BE2C (cell line): ENCODE measurements around the gene HIGD1C.

ENCODE experiments used
- DNase-seq: peaks from one replicate; pipeline ENCODE4 v3.0.0-alpha.2; 2020
- H3K27me3 ChIP-seq: fragments of 250-450 bp; sonication (Bioruptor Pico); 2 replicates; pipeline ENCODE4 v1.5.1; 2020; ENCODE audit warnings: mild to moderate bottlenecking
- H3K36me3 ChIP-seq: fragments of 250-450 bp; sonication (Bioruptor Pico); 2 replicates; pipeline ENCODE4 v1.5.1; 2020; ENCODE audit warnings: mild to moderate bottlenecking
- H3K4me1 ChIP-seq: fragments of 250-450 bp; sonication (Bioruptor Pico); 2 replicates; pipeline ENCODE4 v1.5.1; 2020
- H3K4me3 ChIP-seq: 2 replicates; pipeline ENCODE4 v1.5.1; 2011; ENCODE audit warnings: low read depth, low read length
- H3K9me3 ChIP-seq: fragments of 250-450 bp; sonication (Bioruptor Pico); 2 replicates; pipeline ENCODE4 v1.5.1; 2020
- TF ChIP-seq, protein P1 (sequence below): IDR thresholded peaks from 2 replicates; pipeline ENCODE4 v1.5.1; 2012; ENCODE audit warnings: mild to moderate bottlenecking, low read depth, low read length

HIGD1C gene

DNA sequence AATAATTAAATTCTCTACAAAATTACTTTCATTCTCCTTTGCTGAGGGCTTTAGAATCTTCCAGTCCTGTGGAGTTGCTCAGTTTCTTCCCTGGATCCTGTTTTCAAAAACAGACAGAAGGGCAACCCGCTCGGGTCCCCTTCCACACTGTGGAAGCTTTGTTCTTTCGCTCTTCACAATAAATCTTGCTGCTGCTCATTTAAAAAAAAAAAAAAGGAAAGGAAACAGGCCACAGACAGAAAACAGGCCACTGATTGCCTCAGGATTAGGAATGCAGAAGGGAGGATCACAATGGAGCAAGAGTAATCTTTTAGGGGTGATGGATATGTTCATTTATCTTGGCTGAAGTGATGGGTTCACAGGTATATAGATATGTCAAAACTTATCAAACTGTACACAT is 29.5 kb upstream of the HIGD1C start:
- TF ChIP-seq, protein P1, sequence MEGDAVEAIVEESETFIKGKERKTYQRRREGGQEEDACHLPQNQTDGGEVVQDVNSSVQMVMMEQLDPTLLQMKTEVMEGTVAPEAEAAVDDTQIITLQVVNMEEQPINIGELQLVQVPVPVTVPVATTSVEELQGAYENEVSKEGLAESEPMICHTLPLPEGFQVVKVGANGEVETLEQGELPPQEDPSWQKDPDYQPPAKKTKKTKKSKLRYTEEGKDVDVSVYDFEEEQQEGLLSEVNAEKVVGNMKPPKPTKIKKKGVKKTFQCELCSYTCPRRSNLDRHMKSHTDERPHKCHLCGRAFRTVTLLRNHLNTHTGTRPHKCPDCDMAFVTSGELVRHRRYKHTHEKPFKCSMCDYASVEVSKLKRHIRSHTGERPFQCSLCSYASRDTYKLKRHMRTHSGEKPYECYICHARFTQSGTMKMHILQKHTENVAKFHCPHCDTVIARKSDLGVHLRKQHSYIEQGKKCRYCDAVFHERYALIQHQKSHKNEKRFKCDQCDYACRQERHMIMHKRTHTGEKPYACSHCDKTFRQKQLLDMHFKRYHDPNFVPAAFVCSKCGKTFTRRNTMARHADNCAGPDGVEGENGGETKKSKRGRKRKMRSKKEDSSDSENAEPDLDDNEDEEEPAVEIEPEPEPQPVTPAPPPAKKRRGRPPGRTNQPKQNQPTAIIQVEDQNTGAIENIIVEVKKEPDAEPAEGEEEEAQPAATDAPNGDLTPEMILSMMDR = no peak
- Histone ChIP-seq H3K36me3 (peaks cover 13% of the 10 kb centered on the region), H3K4me1 (peaks cover 9% of the 10 kb centered on the region), H3K27me3 (no peaks in the 10 kb centered on the region), H3K9me3 (no peaks in the 10 kb centered on the region; the same call in 1 of the 2 replicates), H3K4me3 (no peak overlapping the region)
- peak; percentile 55 for DNase-seq

DNA sequence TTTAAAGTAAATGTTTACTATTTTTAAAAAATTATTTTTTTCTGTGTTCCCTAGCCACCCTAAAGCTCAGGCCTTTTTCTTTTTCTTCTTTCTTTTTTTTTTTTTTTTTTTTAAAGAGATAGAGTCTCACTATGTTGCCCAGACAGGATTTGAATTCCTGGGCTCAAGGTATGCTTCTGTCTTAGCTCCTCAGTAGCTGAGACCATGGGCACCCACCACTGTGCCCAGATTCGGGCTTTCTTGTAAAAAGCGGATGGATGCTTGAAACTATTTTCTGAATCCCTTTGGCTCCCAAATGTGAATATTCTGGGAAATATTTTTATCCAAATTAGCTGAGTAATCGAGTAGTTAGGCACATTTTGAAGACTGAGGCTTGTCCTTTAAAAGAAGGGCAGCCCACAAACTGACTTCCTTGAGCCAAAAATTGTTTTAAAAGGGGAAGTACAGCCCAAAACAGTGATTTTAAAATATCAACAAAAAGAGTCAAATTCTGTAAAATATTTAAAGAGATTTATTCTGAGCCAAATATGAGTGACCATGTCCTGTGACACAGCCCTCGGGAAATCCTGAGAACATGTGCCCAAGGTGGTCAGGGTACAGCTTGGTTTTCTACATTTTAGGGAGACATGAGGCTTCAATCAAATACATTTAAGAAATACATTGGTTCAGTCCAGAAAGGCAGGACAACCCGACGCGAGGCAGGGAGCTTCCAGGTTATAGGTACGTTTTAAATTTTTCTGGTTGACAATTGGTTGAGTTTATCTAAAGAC is 28.8 kb upstream of the HIGD1C start:
- TF ChIP-seq, protein P1 = no peak
- H3K4me3 ChIP-seq = peak overlapping the region; percentile 98

DNA sequence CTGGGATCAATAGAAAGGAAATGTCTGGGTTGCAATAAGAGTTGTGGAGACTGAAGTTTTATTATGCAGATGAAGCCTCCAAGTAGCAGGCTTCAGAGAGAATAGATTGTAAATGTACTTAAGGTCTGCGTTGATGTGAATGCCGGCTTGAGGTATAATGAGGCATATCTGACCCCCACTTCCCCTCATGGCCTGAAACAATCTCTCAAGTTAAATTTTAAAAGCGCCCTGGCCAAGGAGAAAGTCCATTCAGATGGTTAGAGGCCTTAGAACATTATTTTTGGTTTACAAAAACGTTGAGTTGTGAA is 28.3 kb upstream of the HIGD1C start:
- Histone ChIP-seq H3K4me3 (peak overlapping the region; percentile 98), H3K9me3 (no peaks in the 10 kb centered on the region), H3K4me1 (peaks cover 9% of the 10 kb centered on the region), H3K27me3 (no peaks in the 10 kb centered on the region), H3K36me3 (peaks cover 25% of the 10 kb centered on the region)
- TF ChIP-seq, protein P1 = no peak
- DNase-seq = no peak

More for the DNA sequence above, 28.8 kb upstream of the HIGD1C start:
- peaks cover 20% of the 10 kb centered on the region for H3K36me3 ChIP-seq
- no peak for DNase-seq
- no peaks in the 10 kb centered on the region for H3K27me3 ChIP-seq
- H3K9me3 ChIP-seq = no peaks in the 10 kb centered on the region
- H3K4me1 ChIP-seq = peaks cover 9% of the 10 kb centered on the region

DNA sequence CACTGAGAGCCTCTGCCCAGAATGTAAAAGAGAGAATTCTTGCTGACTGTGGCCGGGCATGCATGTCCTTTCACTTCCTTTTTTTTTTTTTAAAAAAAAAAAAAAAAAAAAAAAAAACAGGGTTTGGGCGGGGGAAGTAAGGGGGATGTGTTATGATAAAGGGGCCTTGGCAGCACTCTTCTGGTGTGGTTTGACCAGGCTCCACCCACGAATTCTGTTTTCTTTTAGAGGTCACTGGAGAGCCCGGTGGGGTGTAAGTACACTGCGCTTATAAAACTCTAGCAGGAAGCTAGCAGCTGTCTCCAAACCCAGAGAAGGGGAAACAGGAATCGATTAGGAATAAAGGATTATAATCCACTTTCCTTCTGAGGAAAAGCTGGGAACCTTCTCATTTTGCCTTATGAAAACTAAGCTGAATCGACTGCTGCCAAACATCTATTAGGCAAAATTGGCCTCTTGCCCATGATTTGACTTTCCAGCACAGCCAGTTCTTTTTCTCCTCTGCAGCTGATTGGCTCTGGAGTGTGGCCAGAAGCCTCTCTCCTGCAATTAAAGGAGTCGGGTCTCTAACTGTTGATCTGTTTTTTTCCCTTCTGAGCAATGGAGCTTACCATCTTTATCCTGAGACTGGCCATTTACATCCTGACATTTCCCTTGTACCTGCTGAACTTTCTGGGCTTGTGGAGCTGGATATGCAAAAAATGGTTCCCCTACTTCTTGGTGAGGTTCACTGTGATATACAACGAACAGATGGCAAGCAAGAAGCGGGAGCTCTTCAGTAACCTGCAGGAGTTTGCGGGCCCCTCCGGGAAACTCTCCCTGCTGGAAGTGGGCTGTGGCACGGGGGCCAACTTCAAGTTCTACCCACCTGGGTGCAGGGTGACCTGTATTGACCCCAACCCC is 27.7 kb upstream of the HIGD1C start:
- Histone ChIP-seq H3K4me3 (peak overlapping the region; percentile 98), H3K9me3 (no peaks in the 10 kb centered on the region), H3K4me1 (peaks cover 9% of the 10 kb centered on the region), H3K27me3 (no peaks in the 10 kb centered on the region), H3K36me3 (peaks cover 31% of the 10 kb centered on the region)
- peak; percentile 92 for DNase-seq
- TF ChIP-seq, protein P1 = no peak

DNA sequence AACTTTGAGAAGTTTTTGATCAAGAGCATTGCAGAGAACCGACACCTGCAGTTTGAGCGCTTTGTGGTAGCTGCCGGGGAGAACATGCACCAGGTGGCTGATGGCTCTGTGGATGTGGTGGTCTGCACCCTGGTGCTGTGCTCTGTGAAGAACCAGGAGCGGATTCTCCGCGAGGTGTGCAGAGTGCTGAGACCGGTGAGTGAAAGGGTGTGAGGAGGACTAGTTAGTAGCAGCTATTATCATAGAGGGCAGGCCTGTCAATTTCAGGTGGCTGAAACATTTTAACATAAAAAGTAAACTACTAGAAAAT is 27.0 kb upstream of the HIGD1C start:
- H3K4me3 ChIP-seq = peak overlapping the region; percentile 98

More for the DNA sequence above, 27.0 kb upstream of the HIGD1C start:
- no peaks in the 10 kb centered on the region for H3K27me3 ChIP-seq
- peaks cover 37% of the 10 kb centered on the region for H3K36me3 ChIP-seq
- H3K4me1 ChIP-seq = peaks cover 9% of the 10 kb centered on the region
- no peaks in the 10 kb centered on the region for H3K9me3 ChIP-seq
- DNase-seq = peak; percentile 42
- TF ChIP-seq, protein P1 = no peak
